ENCODE data around the gene TMEM86B.
A peak's percentile ranks its signal among the peaks of the same experiment; 100 is the strongest.

TMEM86B gene

DNA sequence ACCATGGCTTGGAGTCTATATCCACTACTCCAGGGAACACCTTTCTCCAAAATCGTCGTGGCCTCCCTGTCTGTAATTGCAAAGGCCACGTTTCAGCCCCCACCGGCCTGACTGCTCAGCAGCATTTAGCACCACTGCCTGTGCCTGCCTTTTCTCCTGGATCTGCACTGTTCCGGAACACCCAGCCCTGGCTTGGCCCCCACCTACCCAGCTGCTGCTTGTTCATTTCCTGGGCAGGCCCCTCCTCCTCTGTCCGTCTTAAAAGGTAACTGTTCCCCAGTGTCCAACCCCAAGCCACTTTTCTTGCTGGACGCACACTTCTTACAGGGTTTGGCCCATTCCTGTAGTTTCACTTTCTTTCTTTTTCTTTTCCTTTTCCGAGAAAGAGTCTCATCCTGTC, 39.9 kb downstream of the TMEM86B start:
- ChIA-PET POLR2A (no interaction called here), CTCF (interaction anchor here (0.6 to 0.7 kb wide), 2 partner anchors 53 to 1133 kb away, joined by 3 read pairs; no protein-coding TSS in a partner anchor)
- Histone ChIP-seq H3K27ac (ENCODE audit: extremely low read depth, low read depth, low read length) (no peak overlapping the region), H3K9me3 (ENCODE audit: control insufficient read depth, insufficient read depth, low read depth, low read length) (no peaks in the 10 kb centered on the region), H3K4me3 (ENCODE audit: low read depth, low read length) (no peak overlapping the region), H3K36me3 (ENCODE audit: control insufficient read depth in 2 of 2, insufficient read depth in 1 of 2, low read length in 2 of 2) (no peaks in the 10 kb centered on the region), H3K4me1 (ENCODE audit: control insufficient read depth, insufficient read depth, low read length) (no peaks in the 10 kb centered on the region)
- TF ChIP-seq ZNF600 (tag by site-specific recombination; IDR thresholded peaks at IDR 0.05) (peak; percentile 83), MYNN (tag by site-specific recombination; IDR thresholded peaks at IDR 0.05; ENCODE audit: borderline replicate concordance) (no peak)

DNA sequence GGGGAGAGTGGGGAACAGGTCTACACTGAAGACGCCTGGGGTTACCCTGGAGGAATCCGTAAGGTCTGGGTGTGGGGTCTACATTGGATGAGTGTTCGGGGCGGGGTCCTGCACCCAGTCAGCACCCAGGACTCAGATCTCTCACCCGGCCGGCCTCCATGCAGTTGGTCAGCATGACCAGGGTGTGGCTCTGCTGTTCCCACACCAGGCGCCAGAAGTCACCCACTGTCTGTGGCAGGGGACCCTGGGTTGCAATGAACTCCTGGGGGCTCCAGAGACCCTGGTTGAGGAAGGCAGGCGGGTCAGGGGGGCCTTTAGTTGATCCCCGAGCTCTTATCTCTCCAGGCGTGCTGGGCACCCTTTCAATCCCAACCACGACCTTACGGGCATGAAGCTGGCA, 42.5 kb downstream of the TMEM86B start:
- no peak overlapping the region for H3K4me3 ChIP-seq (ENCODE audit: low read depth, low read length)
- H3K4me1 ChIP-seq (ENCODE audit: control insufficient read depth, insufficient read depth, low read length), result no peaks in the 10 kb centered on the region
- CTCF ChIA-PET, result interaction anchor here (1.4 kb wide), 1 partner anchor 25 kb away, joined by 3 read pairs; no protein-coding TSS in a partner anchor
- POLR2A ChIA-PET, result no interaction called here
- no peaks in the 10 kb centered on the region for H3K9me3 ChIP-seq (ENCODE audit: control insufficient read depth, insufficient read depth, low read depth, low read length)
- H3K27ac ChIP-seq (ENCODE audit: extremely low read depth, low read depth, low read length), result no peak overlapping the region
- H3K36me3 ChIP-seq (ENCODE audit: control insufficient read depth in 2 of 2, insufficient read depth in 1 of 2, low read length in 2 of 2), result no peaks in the 10 kb centered on the region
- TF ChIP-seq ZNF521 (tag by site-specific recombination; IDR thresholded peaks at IDR 0.05) (no peak), ZNF24 (tag by site-specific recombination; IDR thresholded peaks at IDR 0.05) (no peak), ZNF114 (tag by site-specific recombination; IDR thresholded peaks at IDR 0.05) (no peak), ZNF221 (tag by site-specific recombination; IDR thresholded peaks at IDR 0.05; ENCODE audit: borderline replicate concordance) (no peak), MZF1 (tag by site-specific recombination; IDR thresholded peaks at IDR 0.05; ENCODE audit: borderline replicate concordance) (no peak), ZNF302 (tag by site-specific recombination; IDR thresholded peaks at IDR 0.05; ENCODE audit: low read depth) (no peak), HOXC10 (CRISPR knock-in tag; IDR thresholded peaks at IDR 0.05) (no peak)
- TF ChIP-seq, protein P1, sequence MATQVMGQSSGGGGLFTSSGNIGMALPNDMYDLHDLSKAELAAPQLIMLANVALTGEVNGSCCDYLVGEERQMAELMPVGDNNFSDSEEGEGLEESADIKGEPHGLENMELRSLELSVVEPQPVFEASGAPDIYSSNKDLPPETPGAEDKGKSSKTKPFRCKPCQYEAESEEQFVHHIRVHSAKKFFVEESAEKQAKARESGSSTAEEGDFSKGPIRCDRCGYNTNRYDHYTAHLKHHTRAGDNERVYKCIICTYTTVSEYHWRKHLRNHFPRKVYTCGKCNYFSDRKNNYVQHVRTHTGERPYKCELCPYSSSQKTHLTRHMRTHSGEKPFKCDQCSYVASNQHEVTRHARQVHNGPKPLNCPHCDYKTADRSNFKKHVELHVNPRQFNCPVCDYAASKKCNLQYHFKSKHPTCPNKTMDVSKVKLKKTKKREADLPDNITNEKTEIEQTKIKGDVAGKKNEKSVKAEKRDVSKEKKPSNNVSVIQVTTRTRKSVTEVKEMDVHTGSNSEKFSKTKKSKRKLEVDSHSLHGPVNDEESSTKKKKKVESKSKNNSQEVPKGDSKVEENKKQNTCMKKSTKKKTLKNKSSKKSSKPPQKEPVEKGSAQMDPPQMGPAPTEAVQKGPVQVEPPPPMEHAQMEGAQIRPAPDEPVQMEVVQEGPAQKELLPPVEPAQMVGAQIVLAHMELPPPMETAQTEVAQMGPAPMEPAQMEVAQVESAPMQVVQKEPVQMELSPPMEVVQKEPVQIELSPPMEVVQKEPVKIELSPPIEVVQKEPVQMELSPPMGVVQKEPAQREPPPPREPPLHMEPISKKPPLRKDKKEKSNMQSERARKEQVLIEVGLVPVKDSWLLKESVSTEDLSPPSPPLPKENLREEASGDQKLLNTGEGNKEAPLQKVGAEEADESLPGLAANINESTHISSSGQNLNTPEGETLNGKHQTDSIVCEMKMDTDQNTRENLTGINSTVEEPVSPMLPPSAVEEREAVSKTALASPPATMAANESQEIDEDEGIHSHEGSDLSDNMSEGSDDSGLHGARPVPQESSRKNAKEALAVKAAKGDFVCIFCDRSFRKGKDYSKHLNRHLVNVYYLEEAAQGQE (tag by site-specific recombination; IDR thresholded peaks at IDR 0.05), result no peak

DNA sequence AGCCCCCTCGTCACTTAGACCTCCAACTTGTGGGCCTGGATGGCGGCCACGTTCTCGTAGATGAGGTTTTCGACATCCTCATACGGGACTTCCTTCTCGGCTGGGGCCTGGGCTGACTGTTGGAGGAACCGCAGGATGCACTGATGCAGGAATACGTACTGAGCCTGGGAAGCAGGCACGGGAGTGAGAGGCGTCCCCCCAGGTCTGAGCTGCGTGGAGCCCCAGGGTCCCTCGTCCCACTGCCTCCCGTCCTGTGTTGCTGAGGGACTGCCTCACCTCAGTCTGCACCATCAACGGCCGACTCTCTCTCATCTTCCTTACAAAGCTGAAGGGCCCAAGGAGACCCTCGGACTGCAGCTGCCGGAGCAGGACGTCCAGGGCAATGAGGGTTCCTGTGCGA, 46.8 kb downstream of the TMEM86B start:
- Histone ChIP-seq H3K27ac (ENCODE audit: extremely low read depth, low read depth, low read length) (no peak overlapping the region), H3K9me3 (ENCODE audit: control insufficient read depth, insufficient read depth, low read depth, low read length) (no peaks in the 10 kb centered on the region), H3K36me3 (ENCODE audit: control insufficient read depth in 2 of 2, insufficient read depth in 1 of 2, low read length in 2 of 2) (no peaks in the 10 kb centered on the region), H3K4me1 (ENCODE audit: control insufficient read depth, insufficient read depth, low read length) (peaks cover 5% of the 10 kb centered on the region), H3K4me3 (ENCODE audit: low read depth, low read length) (no peak overlapping the region)
- ChIA-PET CTCF (interaction anchor here (0.6 to 1.3 kb wide), 2 partner anchors 22 to 41 kb away, joined by 3 to 4 read pairs; no protein-coding TSS in a partner anchor), POLR2A (interaction anchor here (1.7 kb wide), 1 partner anchor 15 kb away, joined by 4 read pairs; no protein-coding TSS in a partner anchor)
- TF ChIP-seq ZNF654 (tag by site-specific recombination; IDR thresholded peaks at IDR 0.05; ENCODE audit: low read depth), result no peak
- TF ChIP-seq, protein P2, sequence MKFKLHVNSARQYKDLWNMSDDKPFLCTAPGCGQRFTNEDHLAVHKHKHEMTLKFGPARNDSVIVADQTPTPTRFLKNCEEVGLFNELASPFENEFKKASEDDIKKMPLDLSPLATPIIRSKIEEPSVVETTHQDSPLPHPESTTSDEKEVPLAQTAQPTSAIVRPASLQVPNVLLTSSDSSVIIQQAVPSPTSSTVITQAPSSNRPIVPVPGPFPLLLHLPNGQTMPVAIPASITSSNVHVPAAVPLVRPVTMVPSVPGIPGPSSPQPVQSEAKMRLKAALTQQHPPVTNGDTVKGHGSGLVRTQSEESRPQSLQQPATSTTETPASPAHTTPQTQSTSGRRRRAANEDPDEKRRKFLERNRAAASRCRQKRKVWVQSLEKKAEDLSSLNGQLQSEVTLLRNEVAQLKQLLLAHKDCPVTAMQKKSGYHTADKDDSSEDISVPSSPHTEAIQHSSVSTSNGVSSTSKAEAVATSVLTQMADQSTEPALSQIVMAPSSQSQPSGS (tag by site-specific recombination; IDR thresholded peaks at IDR 0.05; ENCODE audit: low read depth), result no peak
- no peak for TF ChIP-seq KLF9 (tag by site-specific recombination; IDR thresholded peaks at IDR 0.05; ENCODE audit: low read depth)
- no peak for TF ChIP-seq FEZF1 (tag by site-specific recombination; IDR thresholded peaks at IDR 0.05)
- TF ChIP-seq ZNF138 (tag by site-specific recombination; IDR thresholded peaks at IDR 0.05; ENCODE audit: borderline replicate concordance), result no peak
- TF ChIP-seq, protein P3, sequence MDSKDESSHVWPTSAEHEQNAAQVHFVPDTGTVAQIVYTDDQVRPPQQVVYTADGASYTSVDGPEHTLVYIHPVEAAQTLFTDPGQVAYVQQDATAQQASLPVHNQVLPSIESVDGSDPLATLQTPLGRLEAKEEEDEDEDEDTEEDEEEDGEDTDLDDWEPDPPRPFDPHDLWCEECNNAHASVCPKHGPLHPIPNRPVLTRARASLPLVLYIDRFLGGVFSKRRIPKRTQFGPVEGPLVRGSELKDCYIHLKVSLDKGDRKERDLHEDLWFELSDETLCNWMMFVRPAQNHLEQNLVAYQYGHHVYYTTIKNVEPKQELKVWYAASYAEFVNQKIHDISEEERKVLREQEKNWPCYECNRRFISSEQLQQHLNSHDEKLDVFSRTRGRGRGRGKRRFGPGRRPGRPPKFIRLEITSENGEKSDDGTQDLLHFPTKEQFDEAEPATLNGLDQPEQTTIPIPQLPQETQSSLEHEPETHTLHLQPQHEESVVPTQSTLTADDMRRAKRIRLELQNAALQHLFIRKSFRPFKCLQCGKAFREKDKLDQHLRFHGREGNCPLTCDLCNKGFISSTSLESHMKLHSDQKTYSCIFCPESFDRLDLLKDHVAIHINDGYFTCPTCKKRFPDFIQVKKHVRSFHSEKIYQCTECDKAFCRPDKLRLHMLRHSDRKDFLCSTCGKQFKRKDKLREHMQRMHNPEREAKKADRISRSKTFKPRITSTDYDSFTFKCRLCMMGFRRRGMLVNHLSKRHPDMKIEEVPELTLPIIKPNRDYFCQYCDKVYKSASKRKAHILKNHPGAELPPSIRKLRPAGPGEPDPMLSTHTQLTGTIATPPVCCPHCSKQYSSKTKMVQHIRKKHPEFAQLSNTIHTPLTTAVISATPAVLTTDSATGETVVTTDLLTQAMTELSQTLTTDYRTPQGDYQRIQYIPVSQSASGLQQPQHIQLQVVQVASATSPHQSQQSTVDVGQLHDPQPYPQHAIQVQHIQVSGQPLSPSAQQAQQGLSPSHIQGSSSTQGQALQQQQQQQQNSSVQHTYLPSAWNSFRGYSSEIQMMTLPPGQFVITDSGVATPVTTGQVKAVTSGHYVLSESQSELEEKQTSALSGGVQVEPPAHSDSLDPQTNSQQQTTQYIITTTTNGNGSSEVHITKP (tag by site-specific recombination; IDR thresholded peaks at IDR 0.05), result no peak
- no peak for TF ChIP-seq ZNF596 (tag by site-specific recombination; IDR thresholded peaks at IDR 0.05)
- TF ChIP-seq ZNF549 (tag by site-specific recombination; IDR thresholded peaks at IDR 0.05), result no peak
- TF ChIP-seq ZNF335 (tag by site-specific recombination; conservative IDR thresholded peaks at IDR 0.05), result no peak
- no peak for TF ChIP-seq YY2 (tag by site-specific recombination; IDR thresholded peaks at IDR 0.05)
